Measurements from ENCODE around the gene ARL13B.

GRCh38 chr3:94065819-94066480 lies 86.0 kb downstream of the ARL13B start:
- no peak for TF ChIP-seq E2F4 (IDR thresholded peaks at IDR 0.05; ENCODE audit: low read depth, low read length)
- TF ChIP-seq POLR2A (IDR thresholded peaks at IDR 0.05; ENCODE audit: low read depth, low read length) = no peak
- TF ChIP-seq TCF12 (IDR thresholded peaks at IDR 0.05; ENCODE audit: low read depth, low read length) = no peak
- TF ChIP-seq MAX (IDR thresholded peaks at IDR 0.05; ENCODE audit: low read depth, low read length) = no peak
- TF ChIP-seq, protein P1, sequence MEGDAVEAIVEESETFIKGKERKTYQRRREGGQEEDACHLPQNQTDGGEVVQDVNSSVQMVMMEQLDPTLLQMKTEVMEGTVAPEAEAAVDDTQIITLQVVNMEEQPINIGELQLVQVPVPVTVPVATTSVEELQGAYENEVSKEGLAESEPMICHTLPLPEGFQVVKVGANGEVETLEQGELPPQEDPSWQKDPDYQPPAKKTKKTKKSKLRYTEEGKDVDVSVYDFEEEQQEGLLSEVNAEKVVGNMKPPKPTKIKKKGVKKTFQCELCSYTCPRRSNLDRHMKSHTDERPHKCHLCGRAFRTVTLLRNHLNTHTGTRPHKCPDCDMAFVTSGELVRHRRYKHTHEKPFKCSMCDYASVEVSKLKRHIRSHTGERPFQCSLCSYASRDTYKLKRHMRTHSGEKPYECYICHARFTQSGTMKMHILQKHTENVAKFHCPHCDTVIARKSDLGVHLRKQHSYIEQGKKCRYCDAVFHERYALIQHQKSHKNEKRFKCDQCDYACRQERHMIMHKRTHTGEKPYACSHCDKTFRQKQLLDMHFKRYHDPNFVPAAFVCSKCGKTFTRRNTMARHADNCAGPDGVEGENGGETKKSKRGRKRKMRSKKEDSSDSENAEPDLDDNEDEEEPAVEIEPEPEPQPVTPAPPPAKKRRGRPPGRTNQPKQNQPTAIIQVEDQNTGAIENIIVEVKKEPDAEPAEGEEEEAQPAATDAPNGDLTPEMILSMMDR (IDR thresholded peaks at IDR 0.05 in 2 of 3, conservative IDR thresholded peaks at IDR 0.05 in 1 of 3; ENCODE audit: control insufficient read depth in 2 of 3, extremely low read depth in 1 of 3, insufficient read depth in 1 of 3, low read depth in 3 of 3, low read length in 3 of 3) = no peak
- TF ChIP-seq EZH2 (IDR thresholded peaks at IDR 0.05; ENCODE audit: borderline replicate concordance, control insufficient read depth, low read depth, low read length) = no peak
- TF ChIP-seq KDM1A (IDR thresholded peaks at IDR 0.05; ENCODE audit: borderline replicate concordance) = no peak
- TF ChIP-seq RAD21 (IDR thresholded peaks at IDR 0.05; ENCODE audit: insufficient read depth, low read depth, low read length) = no peak
